H54 (cell line): Measurements from ENCODE around the gene SIVA1.

ENCODE experiments used
- DNase-seq: peaks from one replicate; pipeline ENCODE4 v3.0.0; 2011; ENCODE audit warnings: low spot score, mixed read lengths; ENCODE audit not compliant: insufficient read length
- FAIRE-seq: peaks from 3 replicates; lab custom pipeline; 2011; peaks lifted over from hg19 to GRCh38; lab: Jason Lieb, UNC
- POLR2A ChIP-seq: IDR thresholded peaks from 2 replicates; pipeline ENCODE4 v1.6.1; 2011; ENCODE audit warnings: low read depth, mild to moderate bottlenecking, low read length

The SIVA1 gene

GRCh38 chr14:104771918-104772706 is 19.2 kb downstream of the SIVA1 start:
- TF ChIP-seq POLR2A, result no peak
- no peak for DNase-seq
- no peak for FAIRE-seq

GRCh38 chr14:104772707-104773504 is 20.0 kb downstream of the SIVA1 start:
- TF ChIP-seq POLR2A, result no peak
- no peak for FAIRE-seq
- DNase-seq, result no peak

- DNase-seq, result no peak
- TF ChIP-seq POLR2A, result no peak
- no peak for FAIRE-seq
Observed at GRCh38 chr14:104773505-104774452, 20.8 kb downstream of the SIVA1 start.

- TF ChIP-seq POLR2A, result no peak
- DNase-seq (no peak), FAIRE-seq (no peak)
Observed at GRCh38 chr14:104774453-104775072, 21.6 kb downstream of the SIVA1 start.

DNA sequence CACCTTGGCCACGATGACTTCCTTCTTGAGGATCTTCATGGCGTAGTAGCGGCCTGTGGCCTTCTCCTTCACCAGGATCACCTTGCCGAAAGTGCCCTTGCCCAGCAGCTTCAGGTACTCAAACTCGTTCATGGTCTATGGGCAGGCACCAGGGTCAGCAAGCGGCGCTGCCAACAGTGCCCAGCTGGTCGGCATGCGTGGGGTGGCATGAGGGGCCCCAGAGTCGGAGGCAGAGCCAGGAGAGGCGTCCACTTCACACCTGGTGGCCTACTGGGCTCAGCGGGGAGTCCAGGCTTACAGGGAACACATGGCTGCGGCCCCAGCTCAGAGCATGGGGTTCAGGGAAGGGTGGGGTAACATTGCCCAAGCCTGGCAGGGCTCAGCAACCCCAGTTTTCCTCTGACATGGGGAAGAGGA is 22.1 kb downstream of the SIVA1 start:
- DNase-seq (no peak), FAIRE-seq (no peak)
- TF ChIP-seq POLR2A, result no peak

DNA sequence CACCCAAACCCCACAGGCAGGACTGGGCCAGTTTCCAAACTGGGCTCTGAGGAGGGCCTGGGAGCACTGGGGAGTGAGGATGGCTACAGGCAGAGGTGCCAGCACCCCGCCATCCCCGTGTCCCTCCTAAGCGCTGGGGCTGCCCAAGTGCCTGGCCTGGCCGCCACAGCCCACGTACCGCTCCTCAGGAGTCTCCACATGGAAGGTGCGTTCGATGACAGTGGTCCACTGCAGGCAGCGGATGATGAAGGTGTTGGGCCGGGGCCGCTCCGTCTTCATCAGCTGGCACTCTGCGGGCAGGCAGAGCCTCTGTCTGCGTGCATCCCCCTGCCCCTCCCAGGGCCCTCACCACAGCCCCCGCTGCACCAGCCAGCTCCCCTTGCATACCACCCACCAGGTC is 23.5 kb downstream of the SIVA1 start:
- DNase-seq (no peak), FAIRE-seq (no peak)

GRCh38 chr14:104776961-104777807 is 24.2 kb downstream of the SIVA1 start:
- no peak for TF ChIP-seq POLR2A
- FAIRE-seq, result no peak
- DNase-seq, result no peak

More for the DNA sequence above, 23.5 kb downstream of the SIVA1 start:
- no peak for TF ChIP-seq POLR2A

- FAIRE-seq (no peak), DNase-seq (no peak)
- no peak for TF ChIP-seq POLR2A
Observed at GRCh38 chr14:104777808-104778249, 24.9 kb downstream of the SIVA1 start.

- TF ChIP-seq POLR2A, result no peak
- no peak for FAIRE-seq
Observed at GRCh38 chr14:104778694-104779331, 25.9 kb downstream of the SIVA1 start.

GRCh38 chr14:104779776-104780512 is 27.0 kb downstream of the SIVA1 start:
- no peak for TF ChIP-seq POLR2A
- DNase-seq, result no peak
- no peak for FAIRE-seq

More at GRCh38 chr14:104778694-104779331, 25.9 kb downstream of the SIVA1 start:
- no peak for DNase-seq

DNA sequence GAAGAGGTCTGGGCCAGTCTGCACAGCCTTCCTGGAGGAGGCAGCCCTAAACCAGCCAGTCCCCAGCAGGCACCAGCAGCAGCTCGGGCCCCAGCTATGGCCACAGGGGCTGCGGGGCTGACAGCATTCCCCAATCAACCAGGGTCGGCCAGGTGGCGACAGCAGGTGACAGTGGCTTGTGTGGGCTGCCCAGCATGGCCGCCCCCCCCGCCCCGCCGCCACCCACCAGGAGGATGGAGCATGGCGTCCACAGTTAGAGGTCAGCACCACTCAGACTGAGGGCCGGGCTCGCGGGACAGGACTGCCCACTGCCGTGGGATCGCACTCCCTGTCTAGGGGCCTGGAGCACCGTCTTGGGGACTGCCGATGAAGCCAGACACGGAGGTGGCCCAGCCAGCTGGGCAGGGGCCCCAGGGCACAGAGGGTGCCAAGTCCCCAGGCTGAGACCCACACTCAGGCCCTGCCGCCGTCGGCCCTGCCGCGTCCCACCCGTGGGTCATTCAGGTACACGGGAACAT is 27.6 kb downstream of the SIVA1 start:
- FAIRE-seq (no peak), DNase-seq (no peak)
- no peak for TF ChIP-seq POLR2A
